Ureter (tissue), 1 donor: Measurements from ENCODE around the gene PDGFD. TPM values are rescaled to one million over a fixed set of nuclear protein-coding genes. Genes with fewer than 3 reads are reported as not detected.

Source experiments
- DNase-seq: peaks from one replicate; pipeline ENCODE4 v3.0.0-alpha.2; 2020; ENCODE audit warnings: low spot score
- total RNA-seq: library from RNA; stranded (reverse); gene quantifications from one replicate; pipeline ENCODE4 v1.2.4, GENCODE V29; 2023
- donor health status: DM: yes; HTN: yes; CAD: no.

Gene PDGFD
- total RNA-seq, 1 donor from 2014 or later, result 3.4 TPM

DNA sequence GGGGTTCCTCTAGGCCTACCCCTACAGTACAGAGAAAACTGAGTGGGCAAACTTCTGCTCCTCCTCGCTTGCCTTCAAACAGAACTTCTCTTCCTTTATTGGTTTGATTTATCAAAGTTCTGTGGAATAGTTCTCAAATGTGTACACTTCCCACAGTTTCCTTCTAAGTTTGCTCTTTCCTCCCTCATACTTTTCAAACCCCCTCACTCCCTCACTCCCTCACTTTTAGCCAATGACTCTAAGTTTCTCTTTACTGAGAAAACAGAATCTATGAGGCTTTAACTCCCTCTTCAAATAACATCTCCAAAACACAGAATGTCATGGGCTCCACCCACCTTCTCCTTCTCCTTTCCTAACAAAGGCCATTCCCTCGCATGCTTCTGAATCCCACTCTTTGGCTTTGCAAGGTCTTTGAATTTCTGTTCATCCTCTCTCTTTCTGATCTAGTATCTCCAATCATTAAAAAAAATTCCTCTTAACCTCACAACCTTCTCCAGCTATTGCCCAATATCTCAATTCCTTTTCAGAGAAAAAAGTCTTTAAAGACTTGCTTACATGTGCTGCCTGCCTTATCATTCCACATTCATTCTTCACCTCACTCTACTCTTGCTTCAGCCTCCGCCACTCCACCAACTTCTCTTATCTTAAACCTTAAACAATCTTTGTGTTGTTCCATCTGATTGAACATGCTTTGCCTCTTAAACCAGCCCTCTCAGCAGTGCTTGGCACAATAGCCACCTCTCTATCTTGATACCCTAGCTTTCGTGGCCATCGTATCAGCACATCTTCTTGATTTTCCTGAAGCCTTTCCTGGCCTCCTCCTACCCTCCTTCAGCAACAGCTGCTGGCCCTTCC, 70.3 kb downstream of the PDGFD start:
- DNase-seq, result no peak

DNA sequence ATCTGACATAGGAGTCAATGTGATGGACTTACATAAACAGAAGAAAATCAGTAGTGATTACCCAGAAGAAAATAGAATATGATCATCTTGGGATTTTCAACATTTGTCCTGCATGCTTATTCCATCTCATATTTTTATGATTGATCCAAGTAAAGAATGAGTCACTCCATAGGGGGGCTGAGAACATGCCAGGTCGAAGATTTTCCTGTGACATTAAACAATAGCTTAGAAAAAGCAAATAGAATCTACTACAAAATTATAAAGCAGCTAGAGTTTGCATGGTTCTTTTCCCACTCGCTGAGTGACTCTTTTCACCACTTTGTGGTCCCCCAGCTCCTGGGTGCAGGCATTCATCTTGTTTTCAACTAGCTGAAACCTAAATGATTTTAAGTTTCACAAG, 71.2 kb downstream of the PDGFD start:
- no peak for DNase-seq

DNA sequence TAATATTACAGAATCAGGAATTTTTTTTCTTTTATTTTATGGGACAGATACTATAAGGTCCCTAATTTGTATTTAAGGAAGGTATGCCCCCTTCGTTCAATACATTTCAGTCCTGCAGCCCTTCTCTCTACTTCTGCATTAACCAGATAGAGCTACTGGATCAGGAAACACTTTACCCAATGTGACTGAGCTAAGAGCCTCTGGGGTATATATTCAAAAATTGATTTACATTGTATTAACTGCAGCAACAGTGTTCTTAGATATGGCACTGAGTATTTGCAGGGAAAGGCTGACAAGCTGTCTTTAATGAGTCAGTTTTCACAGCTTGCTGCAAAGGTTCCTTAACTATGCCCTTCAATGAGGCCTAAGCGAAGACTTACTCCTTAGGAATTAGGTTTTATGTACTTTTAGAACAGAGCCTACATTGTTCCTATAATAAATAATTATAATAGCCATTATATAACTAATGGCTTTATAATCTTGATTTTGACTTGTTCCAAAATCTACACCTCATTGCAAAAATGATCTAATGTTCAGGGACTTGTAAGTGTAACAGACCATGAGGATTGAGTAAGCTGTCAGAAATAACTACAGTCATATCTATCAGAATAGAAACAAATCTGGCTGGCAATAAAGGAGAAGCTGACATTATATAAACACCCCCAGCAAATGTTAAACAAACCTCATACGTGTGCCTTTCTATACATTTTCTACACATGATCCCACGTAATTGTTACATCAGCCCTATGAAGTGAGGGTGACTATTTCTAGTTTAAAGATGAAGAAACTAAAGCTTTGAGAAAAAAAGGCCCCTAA, 72.5 kb downstream of the PDGFD start:
- DNase-seq, result no peak

DNA sequence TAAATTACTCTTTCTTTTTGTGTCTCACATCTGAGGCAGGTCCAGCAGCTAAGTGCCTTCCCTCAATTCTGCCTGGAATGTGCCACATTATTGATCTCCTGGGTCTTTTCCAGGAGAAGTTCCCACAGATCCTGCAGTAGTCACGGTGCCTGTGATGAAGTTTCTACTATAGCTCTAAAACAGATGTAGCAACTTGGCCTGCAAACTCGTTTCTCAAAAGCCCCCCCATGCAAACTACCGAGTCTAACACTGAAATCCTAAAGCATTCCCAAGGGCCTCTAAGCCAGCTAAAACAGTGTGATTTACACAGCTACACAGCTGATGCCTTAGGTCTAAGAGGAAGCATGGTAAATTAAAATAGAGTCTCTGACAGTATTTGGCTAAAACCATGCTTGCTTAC, 73.2 kb downstream of the PDGFD start:
- DNase-seq, result no peak

DNA sequence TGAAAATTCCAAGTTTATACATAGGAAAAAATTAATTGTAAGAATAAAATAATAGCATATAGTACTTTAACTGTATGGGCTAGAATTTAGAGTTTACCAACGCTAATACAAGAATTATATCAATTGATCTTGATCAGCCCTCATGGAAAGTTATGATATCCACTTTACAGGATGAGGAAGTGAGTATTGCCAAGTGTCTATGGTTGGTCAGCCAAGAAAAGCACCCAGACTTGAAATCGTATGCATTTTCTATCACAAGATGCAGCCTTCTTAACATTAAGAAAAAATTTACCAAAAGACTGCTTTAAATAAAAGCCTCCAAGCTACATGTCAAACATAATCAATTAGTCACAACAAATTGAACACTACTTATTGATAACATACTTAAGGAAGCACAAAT, 74.5 kb downstream of the PDGFD start:
- DNase-seq, result no peak

DNA sequence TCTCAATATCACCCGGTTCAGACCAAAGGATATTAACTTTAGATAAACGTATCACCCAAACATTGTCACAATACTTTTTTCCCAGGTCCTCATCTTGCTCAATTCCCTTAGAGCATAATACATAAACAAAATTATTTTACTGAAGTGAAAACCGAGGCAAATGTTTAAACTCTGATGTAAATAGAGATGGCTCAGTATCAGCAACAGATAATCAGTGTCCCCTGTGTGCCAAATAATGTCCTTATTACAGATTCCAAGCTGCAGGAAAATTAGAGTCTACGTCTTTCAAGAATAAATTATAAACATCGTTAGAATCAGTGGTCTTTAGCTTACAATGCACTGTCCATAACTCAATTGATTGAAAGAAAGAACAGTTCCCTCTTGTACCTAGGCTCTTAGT, 77.3 kb downstream of the PDGFD start:
- no peak for DNase-seq

DNA sequence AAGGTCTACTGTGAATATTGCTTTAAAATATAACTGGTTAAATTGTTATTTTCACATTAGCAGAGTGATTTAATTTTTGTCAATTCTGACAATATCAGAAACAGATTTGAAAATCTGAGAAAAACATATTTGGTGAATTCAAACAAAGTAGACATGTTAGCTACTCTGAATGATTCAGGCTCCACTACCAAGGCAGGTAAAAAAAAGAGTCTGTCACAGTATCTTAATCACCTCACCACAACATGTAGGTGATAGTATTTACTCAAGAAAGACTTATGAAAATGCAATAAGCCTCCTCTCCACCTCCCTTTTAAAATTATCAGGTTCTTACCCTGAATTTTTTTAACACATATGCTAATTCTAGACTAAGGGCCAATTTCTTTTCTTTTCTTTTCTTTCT, 85.0 kb downstream of the PDGFD start:
- no peak for DNase-seq

DNA sequence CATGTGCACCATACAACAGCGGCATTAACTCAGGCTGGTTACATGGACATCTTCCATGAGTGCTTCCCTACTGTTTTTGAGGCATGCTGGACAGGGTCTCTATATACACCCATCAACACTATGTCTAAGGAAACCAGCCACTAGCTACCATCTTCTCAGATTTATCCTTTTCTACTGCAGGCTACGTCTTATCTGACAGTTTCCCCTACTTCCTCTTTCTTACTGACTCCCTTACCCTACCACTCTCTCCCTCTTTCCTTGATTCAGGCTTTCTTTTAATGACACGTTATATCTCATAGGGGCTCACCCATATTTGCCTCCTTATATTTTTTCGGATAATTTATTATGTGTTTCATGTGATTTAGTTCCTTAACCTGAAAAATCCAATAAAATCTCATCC, 85.7 kb downstream of the PDGFD start:
- no peak for DNase-seq

DNA sequence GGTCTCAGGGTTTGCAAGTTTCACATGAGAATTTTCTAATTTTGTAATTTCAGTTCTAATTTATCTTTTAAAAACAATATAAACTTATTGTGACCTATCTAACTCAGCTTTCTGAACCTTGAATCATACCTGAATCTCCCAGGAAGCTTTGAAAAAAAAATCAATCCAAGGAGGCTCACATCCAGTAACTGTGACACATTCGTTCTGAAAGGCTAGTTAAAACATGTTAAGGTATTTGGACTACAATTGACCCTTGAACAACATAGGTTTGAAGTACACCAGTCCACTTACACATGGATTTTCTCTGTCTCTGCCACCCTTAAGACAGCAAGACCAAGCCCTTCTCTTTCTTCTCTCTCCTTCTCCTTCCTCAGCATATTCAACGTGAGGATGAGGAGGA, 87.5 kb downstream of the PDGFD start:
- no peak for DNase-seq

DNA sequence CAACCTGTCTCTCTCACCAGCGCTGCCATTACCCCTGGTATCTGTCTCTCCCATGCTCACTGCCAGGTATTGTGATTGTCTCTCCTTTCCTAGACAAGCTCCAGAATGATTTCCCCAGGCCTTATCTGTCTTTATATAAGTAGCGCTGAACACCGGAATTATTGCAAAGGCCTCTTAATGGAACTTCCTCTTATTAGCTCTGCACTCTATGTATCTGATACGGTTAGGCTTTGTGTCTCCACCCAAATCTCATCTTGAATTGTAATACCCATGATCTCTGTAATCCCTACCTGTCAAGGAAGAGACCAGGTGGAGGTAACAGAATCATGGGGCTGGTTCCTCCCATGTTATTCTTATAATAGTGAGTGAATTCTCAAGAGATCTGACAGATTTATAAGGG, 88.2 kb downstream of the PDGFD start:
- no peak for DNase-seq

DNA sequence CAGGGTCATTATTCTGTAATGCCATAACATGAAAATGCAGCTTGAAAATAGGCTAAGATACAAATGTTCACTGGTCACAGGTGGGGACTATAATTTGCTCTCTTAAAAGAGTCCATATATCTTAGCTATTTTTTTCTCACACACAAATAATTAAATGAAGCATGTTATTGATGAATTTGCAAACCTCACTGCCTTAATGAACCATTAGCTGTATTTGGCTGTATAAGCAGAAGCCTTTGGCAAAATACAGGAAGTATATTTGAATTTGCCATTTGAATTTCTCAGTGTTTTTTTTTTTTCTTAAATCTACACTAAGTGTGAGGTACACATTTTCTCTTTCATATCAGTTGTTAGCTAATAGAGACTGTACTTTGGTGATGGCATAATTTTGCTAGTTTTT, 88.9 kb downstream of the PDGFD start:
- no peak for DNase-seq

DNA sequence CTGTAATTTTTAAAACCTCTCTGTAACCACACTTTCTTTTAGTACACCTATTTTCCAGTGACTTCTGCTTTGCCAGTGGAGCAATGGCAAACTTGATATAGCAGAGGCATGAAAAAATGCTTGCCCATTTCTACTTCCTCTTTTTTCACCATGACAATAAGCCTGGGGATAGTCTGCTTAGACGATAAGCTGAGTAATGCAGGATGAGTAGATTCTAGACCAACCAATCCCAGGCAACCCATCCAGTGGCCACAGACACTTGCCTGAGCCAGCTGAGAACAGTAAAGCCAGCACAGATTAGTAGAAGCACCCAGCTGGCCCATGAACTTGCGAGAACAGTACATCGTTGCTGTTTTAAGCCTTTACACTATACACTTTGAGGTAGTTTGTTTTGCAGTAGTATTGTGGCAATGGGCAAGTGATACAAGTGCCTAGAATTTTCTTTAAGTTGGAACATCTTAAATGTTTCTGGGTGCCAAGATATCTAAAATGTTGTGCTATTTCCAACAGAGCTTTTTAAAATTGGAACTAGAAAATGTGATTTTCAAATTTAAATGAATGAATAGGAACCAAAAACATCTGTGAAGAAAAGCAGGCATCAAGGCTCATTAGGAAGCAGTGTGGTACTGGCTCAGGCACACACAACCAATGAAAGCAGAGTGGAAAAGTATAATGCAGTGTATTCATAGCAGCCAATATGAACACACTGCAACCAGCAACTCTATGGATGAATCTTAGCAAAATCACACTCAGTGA, 89.8 kb downstream of the PDGFD start:
- DNase-seq, result no peak

DNA sequence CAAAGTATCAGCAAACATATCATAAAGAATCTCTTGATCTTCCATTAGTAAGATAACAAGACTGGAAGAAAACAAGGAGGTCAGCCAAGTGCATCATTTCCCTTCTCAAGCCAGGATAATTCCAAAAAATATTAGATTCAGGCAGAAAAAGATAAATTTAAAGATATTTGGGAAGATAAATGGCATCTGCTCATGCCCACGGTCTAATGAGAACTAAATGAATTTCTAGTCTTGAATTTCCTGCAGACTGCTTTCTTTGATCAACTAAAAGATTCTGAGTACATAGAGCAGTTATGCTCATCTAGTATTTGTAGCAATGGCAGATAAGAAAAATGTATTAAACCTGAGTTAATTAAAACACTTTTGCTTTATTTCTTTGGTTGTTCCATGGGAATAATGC, 96.4 kb downstream of the PDGFD start:
- no peak for DNase-seq

DNA sequence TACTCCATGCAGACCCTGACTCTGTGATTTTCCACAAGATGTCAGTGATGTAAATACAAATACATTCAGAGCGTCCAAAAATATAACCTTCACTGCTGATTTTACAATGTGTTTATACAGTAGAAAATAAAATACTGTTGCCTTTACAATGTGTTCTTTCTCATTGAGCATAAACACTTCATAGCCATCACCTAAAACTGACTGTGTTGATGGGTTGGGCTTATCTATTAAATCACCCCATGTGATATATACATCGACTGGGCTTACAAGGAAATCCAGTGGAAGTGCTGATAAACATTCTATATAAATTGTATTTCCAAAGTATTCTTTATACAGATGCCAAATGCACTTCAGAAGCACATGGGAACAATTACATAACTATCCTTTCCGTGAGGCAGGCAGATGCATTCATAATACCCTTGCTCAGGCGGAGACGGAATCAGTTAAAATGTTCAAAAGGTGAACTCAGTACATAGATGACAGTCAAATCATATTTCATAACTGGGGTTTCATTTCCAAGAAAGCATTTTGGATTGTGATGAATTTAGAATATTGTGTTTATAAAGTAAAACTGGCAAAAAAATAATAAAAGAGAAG, 99.8 kb downstream of the PDGFD start:
- no peak for DNase-seq

DNA sequence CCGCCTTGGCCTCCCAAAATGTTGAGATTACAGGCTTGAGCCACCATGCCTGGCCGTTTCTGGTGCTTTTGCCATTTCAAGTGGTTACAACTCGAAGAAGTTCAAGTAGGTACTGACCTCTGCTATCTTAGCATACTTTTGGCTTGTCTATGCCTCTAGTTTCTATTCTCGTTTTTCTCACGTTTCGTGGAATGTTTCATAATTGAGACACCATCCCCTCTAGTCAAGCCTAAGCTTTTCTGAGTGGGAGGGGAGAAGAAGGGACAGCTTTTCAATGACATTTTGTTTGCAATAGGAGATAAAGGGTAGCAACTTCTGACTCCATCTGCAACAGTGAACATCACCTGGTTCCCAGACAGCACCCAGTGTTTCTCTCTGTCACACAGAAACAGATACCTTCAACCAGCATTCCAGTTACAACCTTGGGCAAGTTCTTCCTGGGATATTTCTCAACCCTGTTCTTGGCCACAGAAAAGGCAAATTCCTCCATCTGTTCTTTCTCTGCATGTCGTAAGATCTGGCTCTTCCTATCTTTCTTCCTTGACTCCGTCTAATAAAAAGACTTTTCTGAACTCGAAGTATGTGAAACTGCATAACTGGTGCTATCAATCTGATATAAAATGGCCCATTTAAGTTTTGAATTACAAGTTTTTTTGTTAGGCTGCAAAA, 102.0 kb downstream of the PDGFD start:
- no peak for DNase-seq

DNA sequence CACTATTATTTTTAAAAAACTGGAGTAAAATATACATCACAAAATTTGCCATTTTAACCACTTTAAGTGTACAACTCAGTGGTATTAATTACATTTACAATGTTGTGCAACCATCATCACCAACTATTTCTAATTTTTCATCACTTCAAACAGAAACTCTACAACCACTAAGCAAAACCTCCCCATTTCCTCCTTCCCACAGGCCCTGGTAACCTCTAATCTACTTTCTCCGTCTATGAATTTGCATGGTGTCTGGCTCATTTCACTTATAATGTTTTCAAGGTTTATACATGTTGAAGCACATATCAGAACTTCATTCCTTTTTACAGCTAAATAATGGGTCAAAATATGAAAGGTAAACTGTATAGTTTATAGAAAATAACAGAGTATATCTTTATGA, 103.1 kb downstream of the PDGFD start:
- no peak for DNase-seq

DNA sequence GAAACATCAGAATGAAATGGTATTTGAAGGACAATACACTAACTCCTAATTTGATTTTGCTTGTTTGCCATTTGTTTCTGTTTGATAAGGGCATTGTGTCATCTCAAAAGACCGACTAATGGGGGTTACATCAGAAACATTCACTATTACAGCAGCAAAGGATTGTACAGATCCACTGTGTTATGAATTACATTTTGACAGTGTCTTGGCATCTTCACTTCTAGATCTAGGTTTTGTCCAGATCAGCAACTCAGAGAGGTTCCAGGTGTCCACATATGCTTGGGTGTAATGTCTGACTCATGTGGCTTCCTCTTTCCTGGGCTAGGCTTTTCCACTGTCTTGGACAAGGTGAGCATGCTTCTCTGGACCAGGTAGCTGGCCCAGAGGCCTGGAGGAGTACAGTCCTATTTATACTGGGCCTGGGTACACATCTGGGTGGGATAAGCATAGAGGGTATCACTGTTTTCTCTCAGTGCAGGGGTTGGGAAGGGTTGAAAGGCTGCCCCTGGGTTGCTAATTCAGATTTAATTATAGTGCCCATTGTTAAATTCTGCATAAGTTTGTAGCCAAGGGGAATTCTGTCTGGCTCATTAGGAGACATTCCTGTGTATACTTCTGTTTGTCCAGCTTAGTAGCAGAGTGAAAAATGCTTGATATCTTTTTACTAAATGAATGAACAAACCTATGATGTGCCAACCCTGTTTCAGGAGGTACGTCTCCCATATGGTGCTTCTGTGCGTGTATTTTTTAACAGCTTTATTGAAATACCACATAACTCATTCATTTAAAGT, 103.7 kb downstream of the PDGFD start:
- no peak for DNase-seq

DNA sequence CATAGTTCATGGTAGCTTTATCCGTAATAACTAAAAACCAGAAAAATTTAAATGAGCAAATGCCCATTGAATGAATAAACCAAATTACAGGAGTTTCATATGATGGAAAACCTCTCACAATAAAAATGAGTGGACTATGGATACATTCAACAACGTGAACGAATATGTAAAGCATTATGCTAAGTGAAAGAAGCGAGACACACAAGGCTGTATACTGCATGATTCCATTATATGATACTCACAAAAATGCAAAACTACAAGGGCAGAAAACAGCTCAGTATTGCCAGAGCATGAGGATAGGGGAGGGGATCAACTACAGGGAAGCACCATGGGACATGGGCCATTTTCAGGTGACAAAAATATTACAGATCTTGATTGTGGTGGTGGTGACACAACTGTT, 105.3 kb downstream of the PDGFD start:
- DNase-seq, result no peak

DNA sequence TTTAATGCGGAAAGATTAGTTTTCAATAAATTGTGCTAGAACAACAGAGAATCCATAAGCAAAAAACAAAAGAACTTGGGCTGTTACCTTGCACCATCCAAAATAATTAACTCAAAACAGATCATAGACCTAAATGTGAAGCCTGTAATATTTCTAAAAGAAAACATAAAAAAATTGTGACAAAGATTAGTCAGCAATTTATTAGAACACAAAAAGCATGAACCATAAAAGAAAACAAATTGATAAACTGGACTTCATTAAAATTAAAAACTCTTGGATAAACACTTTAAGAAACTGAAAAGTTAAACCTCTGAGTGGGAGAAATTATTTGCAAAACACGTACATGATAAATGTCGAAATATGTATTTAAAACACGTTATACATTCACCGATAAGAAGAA, 106.0 kb downstream of the PDGFD start:
- DNase-seq, result no peak

DNA sequence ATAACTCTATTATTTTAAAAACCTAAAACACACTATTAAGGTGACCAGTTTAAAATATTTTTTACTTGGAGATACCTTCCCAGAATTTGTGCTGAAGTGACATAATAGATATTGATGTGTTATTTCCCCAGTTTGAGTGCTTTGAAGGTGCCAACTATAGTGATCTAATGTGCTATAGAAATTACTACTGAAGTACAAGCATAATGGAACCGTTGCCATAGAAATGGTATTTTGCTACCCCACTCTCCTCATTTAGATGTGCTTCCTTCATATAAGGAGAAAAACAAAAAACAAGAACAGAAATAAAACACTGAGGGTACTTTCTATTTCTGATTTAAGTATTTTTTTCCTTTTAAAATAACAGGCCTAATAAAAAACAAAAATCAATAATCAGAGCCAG, 108.4 kb downstream of the PDGFD start:
- DNase-seq, result no peak
